Body of pancreas (tissue), 4 donors: ENCODE data around the gene SEMA3A.

Source experiments
- POLR2A ChIP-seq, 3 donors: fragments of 450-650 bp; IDR thresholded peaks; one replicate each; pipeline ENCODE4 v1.6.1; 2016; ENCODE audit warnings: antibody characterized with exemption in 3 of 3, mild to moderate bottlenecking in 2 of 3
- TF ChIP-seq, protein P1 (sequence below), 7 experiments: fragments of 450-650 bp in 4 of 7; fragments of 200-600 bp in 3 of 7; sonication (generic) in 3 of 7; IDR thresholded peaks; one replicate each; pipeline ENCODE4 v1.5.1; 2016 to 2019; ENCODE audit warnings: antibody characterized with exemption in 7 of 7

DNA sequence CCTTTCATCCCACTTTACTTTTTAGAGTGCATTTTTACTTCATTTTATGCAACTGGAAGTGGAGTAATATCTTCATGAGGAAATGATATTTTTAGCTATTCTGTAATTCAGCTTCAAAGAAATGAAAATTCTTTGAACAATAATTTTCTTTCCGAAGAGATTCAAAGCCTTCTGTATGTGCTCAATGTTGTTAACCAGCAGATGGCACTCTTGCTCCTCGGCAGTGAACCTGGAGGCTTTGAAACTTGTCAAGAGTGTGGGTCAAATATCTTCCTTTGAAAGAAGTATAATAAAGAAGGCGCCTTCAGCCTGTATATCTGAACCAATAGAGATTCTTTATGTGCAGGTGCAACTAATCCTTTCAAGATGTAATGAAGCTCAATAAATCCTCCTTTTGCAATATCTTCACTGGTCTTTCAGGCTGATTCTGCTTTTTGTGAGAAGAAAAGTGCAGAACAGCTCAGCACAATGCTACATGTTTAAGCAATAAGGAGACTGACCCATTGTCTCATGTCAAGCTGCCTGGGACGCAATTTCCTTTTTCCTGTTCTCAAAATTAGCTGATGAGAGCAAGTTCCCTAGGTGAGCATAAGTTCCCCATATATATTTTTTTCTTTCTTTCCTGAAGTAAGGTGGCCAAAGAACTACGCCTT is 258.4 kb downstream of the SEMA3A start:
- TF ChIP-seq, protein P1, sequence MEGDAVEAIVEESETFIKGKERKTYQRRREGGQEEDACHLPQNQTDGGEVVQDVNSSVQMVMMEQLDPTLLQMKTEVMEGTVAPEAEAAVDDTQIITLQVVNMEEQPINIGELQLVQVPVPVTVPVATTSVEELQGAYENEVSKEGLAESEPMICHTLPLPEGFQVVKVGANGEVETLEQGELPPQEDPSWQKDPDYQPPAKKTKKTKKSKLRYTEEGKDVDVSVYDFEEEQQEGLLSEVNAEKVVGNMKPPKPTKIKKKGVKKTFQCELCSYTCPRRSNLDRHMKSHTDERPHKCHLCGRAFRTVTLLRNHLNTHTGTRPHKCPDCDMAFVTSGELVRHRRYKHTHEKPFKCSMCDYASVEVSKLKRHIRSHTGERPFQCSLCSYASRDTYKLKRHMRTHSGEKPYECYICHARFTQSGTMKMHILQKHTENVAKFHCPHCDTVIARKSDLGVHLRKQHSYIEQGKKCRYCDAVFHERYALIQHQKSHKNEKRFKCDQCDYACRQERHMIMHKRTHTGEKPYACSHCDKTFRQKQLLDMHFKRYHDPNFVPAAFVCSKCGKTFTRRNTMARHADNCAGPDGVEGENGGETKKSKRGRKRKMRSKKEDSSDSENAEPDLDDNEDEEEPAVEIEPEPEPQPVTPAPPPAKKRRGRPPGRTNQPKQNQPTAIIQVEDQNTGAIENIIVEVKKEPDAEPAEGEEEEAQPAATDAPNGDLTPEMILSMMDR (IDR thresholded peaks at IDR 0.05) = peak; percentile 43 to 88 (median 71)
- TF ChIP-seq POLR2A (IDR thresholded peaks at IDR 0.05) = no peak
